GM18861 (cell line): Measurements from ENCODE around the gene XYLT1.

ENCODE experiments used
- ATAC-seq: cut with Tn5 transposase; IDR thresholded peaks from one replicate; pipeline ENCODE4 v1.9.1; 2021; ENCODE audit not compliant: unreplicated experiment

The XYLT1 gene

DNA sequence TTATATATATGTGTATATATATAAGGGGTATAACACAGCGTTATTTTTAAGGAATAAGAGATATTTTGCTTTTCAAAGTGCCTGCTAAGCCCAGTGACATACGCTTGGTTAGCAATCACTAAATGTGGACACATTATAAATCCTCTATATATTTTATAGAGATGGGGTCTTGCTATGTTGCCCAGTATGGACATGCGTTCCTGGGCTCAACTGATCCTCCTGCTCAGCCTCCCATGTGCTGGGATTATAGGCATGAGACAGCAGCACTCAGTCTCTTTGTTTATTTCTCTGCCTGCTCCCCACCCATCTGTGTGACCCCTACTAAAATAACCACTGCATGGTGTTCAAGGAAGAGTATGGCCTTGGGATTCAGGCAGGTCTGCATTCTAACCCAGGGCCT, 63.4 kb downstream of the XYLT1 start:
- ATAC-seq: no peak

DNA sequence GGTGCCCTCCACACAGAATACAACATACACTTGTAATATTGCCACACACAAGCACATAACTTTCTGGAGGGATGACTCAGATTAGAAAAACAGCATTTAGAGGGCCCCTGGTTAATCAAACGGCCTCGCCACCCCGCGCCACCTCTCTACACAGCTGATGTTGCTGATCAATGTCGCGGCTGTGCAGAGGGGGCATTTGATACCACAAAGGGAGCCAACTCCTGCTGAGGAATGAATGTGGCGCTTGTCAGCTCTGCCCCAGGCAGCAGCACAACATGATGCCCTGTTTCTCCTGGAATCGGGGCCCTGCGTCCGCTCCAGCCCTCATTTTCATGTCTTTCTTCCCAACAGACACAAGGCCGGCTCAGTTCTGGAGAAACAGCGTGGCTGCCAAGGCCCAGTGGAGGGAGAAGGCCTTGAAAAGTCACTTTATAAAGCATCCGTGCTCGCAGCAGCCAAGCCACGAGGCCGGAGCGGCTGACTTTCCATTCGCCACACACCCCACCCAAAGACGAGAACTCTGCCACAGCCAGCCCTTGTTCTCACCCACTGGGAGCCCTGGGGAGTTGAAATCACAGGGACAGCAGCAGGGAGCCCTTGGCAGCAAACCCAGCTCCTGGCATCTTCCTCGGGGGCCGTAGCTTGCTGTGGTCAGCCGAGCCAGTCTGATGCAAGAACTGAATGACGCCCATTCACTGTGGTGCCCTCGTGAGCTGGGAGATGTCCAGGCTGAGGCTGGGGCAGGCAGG, 65.6 kb downstream of the XYLT1 start:
- ATAC-seq: no peak

DNA sequence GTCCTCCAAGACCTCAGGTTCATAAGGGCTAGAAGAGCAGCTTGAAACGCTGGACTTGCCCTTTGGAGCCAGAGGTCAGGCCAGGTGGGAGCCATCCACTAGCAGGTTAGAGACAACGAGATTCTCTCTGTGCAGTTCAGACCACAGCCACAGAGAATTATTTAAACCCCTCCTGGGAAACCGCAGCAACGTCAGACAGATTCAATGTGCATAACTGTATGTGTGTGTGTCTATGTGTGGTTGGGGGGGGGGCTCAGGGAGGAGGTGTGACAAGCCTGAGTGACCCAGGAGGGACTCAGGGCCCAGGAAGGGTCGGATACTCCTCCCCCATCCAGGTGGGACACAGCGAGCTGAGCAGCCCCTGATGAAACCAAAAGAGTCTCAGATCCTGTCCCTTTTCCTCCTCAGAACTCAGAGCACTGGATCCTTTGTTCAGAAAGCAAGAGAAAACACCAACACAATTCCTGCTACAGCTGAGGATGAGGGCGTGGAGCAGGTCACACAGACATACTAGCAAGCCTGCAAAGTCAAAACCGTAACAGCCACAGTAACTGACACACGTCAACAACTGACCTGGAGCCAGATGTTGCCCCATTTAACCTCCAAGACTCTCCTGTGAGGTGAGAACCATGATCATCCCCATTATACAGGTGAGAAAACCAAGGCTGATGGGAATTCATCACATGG, 66.8 kb downstream of the XYLT1 start:
- no peak for ATAC-seq

DNA sequence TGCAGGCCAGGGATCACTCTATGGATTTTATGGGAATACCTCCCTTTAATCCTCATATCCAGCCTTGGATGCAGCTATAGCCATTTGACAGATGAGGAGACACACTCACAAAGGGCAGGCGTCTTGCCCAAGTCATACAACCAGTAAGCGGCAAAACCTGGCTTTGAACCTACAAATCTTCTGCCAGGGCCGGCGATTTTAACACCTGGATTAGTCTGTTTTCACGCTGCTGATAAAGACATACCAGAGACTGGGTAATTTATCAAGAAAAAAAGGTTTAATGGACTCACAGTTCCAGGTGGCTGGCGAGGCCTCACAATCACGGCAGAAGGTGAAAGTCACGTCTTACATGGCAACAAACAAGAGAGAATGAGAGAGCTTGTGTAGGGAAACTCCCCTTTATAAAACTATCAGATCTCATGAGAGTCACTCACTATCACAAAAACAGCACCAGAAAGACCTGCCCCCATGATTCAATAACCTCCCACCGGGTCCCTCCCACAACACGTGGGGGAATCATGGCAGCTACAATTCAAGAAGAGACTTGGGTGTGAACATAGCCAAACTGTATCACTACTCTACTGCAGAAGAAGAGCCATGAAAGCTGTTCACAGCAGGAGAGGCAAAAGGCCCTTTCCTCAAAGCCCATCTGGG, 67.5 kb downstream of the XYLT1 start:
- no peak for ATAC-seq

DNA sequence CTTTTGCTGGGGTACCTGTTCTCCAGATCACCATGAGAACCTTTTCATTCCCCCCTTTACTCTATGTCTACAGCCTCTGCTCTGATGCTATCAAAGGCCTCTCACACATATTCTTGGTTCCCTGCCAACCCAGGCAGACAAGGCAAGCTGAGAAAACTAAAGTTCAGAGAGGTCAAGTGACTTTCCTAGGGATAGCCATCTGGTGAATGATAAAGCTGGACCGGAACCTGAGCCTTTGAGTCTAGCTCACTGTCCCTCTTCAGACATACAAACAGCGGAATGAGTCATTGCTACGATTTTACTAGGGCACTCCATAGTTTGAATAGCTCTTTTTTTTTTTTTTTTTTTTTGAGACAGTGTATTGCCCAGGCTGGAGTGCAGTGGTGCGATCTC, 73.3 kb downstream of the XYLT1 start:
- ATAC-seq: no peak

DNA sequence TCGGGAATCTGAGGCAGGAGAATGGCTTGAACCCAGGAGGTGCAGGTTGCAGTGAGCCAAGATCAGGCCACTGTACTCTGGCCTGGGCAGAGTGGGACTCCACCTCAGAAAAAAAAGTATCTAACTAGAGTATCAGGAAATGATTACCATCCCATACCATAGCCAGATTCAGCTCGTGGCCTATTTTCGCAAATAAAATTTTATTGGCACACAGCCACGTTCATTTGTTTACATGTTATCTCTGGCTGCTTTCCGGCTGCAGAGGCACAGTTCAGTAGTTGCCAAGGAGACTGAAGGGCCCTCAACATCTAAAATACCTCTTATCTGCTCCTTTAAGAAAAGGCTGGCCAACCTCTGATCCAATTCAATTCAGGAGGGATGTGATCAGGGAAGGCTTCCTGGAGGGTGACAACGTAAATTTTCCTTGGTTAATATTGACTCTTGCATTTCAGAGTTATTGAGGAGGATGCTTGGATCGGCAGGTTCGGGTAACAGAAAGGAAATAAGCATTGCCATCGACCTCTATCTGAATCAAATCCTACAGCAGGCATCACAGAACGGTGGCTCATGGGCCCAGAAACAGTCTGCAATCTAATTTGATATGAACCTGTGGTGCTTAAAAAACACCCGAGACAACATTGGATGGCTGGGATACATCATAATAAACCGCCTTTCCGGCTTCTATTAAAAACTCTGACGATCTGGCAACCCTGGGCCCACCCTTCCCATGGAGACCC, 73.8 kb downstream of the XYLT1 start:
- ATAC-seq: no peak

DNA sequence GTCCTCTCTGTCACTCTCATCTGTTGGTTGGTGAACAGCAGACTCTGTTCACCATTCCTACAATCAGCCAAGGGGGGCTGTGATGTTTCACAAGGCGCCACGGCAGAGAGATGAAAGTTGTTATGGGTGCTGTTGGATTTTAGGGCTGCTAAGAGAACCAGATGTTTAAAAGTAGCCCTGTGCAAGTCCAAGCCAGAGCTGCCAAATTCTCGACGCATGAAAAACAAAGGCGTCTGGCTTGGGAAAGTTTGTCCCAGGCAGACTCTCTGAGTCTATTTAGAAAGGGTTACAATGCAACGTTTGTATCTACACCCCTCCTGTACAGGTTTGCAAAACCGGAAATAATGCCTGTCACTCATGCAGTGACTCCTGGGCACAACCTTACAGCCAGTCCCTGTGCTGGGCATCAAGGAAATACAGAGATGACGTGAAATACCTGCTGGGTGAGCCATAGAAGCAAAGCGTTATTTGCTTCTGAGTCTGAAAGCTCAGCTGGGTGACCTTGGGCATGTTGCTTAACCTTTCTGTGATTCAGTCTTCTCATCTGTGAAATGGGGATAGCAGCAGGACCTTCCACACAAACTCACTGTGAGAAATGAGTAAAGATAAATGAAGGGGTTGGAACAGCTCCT, 74.8 kb downstream of the XYLT1 start:
- ATAC-seq: no peak

DNA sequence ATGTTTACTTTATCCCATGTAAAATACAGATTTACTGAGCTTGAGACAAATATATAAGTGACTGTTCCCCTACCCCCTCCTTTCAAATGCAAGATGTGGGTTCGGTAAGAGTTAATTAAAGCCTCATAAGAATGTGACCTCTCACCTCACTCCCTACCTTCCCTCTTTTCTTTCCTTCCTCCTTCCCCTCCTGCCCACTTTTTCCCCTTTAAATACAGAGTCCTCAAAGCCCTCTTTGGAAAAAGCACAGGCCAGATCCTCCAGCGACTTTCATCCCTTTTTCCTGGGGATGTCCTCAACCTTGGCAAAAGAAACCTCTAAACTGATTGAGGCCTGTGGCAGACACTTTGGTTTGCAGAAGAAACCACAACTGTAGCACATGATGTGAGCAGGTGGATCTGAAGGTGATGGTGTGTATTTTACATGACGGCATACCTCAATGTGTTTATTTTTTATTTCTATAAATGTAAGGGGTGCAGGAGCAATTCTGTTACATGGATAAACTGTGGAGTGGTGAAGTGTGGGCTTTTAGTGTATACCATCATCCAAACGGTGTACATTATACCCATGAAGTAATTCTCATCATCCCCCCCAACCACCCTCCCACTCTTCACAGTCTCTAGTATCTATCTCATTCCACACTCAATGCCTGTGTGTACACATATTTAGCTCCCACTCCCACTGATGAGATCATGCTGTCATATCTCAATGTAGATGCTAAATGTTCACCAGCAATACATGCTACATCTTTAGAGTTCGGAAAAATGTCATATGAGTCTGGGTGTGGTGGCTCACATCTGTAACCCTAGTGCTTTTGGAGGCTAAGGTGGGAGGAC, 77.7 kb downstream of the XYLT1 start:
- no peak for ATAC-seq

DNA sequence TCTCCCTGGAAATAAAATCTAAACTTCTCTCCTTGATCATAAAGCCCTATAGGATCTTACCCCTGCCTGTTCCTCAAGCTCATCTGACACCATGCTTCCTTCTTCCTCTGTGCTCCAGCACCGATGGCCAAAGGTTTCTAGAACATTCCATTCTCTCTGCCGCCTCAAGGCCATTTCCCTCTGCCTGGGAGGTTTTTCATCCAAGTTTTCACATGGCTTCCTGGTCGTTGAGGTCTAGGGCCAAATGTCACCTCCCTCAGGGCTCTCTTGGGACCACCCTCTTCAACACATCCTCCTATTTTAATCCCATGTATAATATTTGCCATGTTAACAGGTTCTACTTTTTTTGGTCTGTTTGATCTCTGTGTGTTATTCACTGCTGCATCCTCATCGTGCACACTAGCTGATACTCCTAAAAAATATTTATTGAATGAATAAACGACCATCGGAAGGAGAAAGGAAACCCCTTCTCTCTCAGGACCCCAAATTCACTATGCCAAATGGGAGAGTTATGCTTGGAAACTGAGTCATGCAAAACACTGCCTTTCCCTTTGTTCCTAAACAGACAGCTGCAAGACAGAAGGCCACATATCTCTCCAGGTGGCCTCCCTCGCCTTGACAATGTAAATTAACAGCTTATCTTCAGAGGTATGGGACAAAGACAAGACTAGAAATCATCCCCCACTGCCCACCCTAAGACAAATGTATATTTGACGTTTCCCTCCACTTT, 78.5 kb downstream of the XYLT1 start:
- ATAC-seq: no peak

DNA sequence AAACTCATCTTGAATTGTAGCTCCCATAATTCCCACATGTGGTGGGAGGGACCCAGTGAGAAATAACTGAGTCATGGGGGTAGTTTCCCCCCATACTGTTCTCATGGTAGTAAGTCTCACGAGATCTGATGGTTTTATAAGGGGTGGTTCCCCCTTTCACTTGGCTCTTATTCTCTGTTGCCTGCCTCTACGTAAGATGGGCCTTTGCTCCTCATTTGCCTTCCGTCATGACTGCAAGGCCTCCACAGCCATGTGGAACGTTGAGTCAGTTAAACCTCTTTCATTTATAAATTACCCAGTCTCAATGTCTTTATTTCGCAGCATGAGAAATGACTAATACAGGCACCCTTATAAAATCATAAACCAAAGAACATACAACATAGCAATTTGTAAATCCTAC, 79.0 kb downstream of the XYLT1 start:
- ATAC-seq: no peak

DNA sequence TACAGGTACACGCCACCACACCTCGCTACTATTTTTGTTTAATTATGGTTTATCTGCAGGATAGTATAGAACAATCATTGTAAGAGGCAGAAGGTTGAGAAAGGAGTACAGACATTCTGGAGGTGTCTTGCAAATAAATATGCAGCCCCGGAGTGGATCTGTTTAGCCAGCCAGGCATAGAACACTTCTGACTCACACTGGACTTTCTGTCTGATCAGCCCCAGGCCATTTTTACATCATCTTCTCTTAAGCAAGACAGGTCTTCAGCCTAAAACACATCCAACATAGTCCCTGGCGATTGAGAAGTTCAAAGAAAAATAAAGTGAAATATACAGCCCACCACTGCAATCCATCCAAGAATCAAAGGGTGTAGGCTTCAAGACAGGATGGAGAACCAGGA, 81.4 kb downstream of the XYLT1 start:
- no peak for ATAC-seq

DNA sequence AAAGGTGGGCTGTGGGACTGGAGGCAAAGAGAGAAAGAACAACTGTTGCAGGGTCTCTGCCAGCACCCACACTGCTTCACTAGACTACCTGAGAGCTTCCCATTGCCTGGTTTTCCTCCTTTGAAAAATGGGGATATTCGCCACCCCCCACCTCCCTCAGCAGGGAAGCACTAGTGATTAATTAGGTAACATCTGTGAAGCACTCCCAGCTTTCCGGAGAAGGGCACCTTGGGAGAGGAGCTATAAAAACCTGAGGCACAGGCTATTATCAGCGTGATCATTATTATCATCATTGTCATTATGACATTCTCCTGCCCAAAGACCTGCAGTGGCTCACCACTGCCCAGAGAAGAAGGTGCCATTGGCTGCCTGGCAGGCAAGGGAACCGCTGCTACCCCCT, 83.5 kb downstream of the XYLT1 start:
- no peak for ATAC-seq

DNA sequence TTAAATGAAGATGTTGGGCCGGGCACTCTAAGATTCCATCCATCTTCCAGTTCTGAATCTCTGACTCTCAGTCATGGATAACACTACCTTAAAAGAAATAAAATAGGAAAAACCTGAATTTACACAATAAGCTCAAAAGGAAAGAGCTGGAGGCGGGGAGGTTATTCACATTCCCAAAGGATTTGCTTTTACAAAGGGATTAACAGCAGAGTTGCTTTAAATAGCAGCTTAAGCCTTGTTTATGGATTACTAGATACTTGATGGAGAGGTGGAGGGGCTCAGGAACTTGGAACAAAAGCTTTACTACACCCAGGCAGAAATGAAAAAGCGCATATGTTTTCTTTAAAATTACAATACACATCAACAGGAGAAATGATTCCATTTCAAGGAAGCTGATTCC, 84.5 kb downstream of the XYLT1 start:
- ATAC-seq: no peak

DNA sequence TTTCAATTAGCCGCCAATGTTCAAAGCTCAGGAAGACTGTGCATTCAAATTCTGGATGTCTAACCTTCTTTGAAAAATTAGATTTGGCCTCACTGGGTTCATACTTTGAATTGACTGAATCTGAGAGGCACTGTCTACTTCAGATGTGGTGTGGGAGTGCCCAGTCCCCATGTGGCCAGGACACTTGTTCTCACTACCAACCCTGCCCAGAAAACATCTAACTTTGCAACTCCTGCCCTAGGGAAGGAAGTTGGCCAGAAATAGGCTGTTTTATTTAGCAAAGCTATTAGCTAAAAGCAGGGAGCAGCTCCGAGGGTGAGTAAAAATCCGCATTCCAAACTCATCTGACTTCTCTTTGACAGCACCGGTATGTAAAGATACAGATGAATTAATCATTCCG, 86.3 kb downstream of the XYLT1 start:
- ATAC-seq: no peak

DNA sequence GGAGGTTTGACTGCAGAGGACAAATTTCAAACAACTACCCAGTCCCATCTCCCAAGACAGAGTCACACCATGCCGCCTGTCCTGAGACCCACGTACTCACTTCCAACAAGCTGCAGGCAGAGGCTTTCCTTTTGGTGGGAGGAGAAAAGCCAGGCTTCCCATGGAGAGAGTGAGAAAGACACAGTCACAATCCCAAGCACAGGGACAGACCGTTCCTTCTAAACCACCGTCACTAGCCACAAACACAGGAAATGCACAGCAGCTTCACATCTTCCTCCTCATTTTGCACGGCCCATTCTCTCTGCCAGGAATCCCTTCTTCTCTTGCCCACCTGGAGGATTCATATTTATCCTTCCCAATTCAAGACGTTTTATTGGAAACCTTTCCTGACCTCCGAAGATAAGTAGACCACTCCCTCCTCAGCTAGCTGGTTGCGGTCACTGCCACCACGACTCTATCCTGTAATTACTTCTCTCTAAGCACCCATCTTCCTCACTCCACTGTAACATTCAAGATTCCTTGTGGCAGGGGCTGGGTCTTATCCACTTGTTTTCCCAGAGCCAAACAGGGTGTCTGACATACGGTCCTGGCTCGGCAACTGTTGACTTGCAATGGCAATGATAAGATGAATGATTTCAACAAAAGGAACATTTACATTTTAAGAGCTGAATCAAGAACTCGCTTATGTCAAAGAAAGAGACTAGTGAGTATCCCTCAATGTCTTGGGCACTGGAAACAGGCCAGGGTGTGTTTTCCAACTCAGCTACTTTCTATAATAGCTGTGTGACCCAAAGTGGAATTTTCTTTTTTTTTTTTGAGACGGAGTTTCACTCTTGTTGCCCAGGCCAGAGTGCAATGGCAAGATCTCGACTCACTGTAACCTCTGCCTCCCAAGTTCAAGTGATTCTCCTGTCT, 87.6 kb downstream of the XYLT1 start:
- ATAC-seq: no peak

DNA sequence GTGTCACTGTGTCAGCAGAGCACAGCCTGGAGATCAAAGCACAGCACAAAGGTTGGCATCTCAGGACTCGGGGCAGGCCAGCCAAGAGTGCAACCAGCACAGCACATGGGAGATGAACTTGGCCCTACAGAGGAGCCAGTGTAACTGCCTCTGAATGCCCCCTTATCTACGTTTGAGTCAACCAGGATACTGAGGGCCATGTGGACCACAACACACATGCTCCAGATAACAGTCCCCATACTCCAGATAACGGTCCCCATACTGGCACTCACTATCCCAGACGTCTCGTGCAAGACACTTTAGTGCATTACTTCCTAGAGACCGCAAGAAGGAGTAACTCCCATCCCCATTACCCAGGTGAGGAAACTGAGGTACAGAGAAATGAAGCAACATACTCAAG, 88.2 kb downstream of the XYLT1 start:
- ATAC-seq: no peak

DNA sequence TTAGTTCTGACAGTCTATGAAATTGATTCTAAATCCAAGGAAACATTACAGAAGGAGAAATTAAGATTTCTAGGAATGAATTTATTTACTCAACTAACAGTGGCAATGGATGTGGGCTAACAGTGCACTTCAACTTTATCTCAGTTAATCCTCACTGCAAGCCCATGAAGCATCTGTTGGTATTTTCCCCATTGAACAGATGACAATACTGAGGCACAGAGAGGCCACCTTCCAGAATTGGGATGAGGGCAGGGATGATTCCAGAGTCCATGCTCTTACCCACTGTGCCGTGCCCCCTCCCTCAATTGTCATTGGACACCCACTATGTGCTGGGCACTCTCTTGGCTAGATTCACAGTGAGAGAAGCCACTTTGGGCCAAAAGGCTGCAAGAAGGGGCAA, 89.0 kb downstream of the XYLT1 start:
- ATAC-seq: no peak

DNA sequence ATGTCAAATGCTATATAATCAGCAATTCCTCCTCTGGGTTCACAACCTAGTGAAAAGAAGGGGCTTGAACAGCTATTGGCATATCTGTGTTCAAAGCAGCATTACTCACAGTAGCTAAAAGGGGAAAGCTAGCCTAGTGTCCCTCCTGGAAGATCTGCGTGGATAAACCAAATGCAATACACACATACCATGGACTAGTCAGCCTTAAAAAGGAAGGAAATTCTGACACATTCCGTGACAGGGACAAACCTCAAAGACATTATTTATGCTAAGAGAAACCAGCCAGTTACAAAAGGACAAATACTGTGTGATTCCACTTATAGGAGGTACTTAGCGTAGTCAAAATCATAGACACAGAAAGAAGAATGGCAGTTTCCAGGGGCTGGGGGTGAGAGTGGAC, 90.1 kb downstream of the XYLT1 start:
- no peak for ATAC-seq

DNA sequence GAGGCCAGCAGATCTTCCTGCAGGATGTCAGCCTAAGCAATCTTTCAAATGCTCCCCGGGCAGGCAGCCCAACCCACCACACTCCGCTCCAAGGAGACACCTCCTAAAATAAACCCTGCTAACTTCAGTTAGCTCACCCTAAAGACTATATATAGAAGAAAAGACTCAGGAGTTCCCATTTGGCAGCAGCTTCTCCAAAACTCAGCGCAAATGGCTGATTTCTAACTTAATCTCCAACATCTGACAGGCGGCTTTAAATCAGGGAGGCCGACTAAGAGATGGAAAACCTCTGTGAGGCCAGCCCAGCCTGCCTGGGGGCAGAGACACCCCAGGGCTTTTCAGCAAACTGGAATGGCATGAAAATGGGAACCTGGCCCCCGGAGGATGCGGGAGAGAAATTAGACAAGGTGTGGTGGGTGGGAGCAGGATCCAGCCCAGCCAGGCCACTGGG, 91.6 kb downstream of the XYLT1 start:
- ATAC-seq: no peak
